ENCODE results near the gene RAD51B.

DNA sequence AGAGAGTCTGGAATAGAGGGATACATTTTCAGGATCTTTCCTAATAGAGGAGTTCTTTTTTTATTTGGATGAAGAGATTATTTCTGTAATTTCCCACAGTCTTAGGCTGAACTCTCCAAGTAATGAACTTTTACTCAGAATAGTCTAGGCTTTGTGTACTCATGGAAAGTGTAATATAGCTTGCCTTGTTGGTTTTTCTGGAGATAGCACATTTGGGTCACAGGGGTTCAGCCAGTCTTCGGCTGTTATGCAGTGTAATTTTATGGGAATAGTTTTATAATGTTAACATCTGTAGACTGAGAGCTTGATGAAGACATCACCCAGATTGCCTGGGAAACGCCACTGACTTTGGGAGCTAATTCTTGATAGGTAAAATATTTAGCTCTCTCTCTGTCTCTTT, 450.8 kb downstream of the RAD51B start:
- TF ChIP-seq, protein P1, sequence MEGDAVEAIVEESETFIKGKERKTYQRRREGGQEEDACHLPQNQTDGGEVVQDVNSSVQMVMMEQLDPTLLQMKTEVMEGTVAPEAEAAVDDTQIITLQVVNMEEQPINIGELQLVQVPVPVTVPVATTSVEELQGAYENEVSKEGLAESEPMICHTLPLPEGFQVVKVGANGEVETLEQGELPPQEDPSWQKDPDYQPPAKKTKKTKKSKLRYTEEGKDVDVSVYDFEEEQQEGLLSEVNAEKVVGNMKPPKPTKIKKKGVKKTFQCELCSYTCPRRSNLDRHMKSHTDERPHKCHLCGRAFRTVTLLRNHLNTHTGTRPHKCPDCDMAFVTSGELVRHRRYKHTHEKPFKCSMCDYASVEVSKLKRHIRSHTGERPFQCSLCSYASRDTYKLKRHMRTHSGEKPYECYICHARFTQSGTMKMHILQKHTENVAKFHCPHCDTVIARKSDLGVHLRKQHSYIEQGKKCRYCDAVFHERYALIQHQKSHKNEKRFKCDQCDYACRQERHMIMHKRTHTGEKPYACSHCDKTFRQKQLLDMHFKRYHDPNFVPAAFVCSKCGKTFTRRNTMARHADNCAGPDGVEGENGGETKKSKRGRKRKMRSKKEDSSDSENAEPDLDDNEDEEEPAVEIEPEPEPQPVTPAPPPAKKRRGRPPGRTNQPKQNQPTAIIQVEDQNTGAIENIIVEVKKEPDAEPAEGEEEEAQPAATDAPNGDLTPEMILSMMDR (IDR thresholded peaks at IDR 0.05): no peak
- no peak for TF ChIP-seq POLR2A (IDR thresholded peaks at IDR 0.05)
